Upper lobe of left lung (tissue), 4 donors: ENCODE results near the gene DEFB125.

ENCODE experiments used
- CTCF ChIP-seq, 6 experiments: fragments of 450-650 bp in 4 of 6; fragments of 200-600 bp in 2 of 6; sonication (generic) in 2 of 6; IDR thresholded peaks; one replicate each; pipeline ENCODE4 v1.5.1; 2016 to 2019; ENCODE audit warnings: antibody characterized with exemption in 6 of 6
- EP300 ChIP-seq, 4 donors: sonication (generic); formaldehyde crosslinking; IDR thresholded peaks; one replicate each; pipeline ENCODE4 v1.5.1; 2017; ENCODE audit warnings: antibody characterized with exemption in 4 of 4, control low read depth in 2 of 4
- POLR2A ChIP-seq, 4 donors: fragments of 450-650 bp; IDR thresholded peaks; one replicate each; pipeline ENCODE4 v1.5.1; 2016 to 2017; ENCODE audit warnings: antibody characterized with exemption in 4 of 4, mild to moderate bottlenecking in 2 of 4

- TF ChIP-seq CTCF (IDR thresholded peaks at IDR 0.05) (no peak), EP300 (IDR thresholded peaks at IDR 0.05) (no peak), POLR2A (IDR thresholded peaks at IDR 0.05) (no peak)
Observed at GRCh38 chr20:103456-103855, 16.0 kb downstream of the DEFB125 start.
